AG10803 (cell line): ENCODE results near the gene CNNM3.
"Not testable (repeated sequence)": the region's sequence is repeated elsewhere in the genome, so short reads cannot be mapped to it uniquely, and the experiment has no call there.

Experiments
- DNase-seq: peaks from one replicate; pipeline ENCODE4 v3.0.0; 2010; ENCODE audit warnings: low read depth
- H3K4me3 ChIP-seq: 2 replicates; pipeline ENCODE4 v1.5.1; 2011; ENCODE audit warnings: mild to moderate bottlenecking, low read length, control low read depth
- TF ChIP-seq, protein P1 (sequence below): conservative IDR thresholded peaks from 2 replicates; pipeline ENCODE4 v1.5.1; 2011; ENCODE audit warnings: mild to moderate bottlenecking, low read length, control low read depth, inconsistent platforms

CNNM3 gene

DNA sequence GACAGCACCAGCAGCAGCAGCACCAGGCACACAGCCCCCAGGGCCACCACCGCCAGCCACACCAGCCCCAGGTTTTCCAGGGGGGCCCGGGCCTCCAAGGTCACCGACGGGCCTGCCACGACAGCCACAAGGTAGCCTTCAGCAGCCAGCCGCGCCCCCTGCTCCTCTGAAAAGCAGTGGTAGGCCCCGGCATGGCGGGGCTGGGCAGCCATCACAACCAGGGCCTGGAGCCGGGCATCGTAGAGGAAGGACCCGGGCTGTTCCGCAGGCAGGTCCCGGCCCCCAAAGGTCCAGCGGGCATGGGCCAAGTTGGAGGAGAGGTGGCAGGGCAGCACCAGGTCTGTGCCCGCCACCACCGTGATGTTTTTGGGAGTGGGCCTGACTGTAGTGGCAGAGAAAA is 45.0 kb downstream of the CNNM3 start:
- H3K4me3 ChIP-seq, result no peak overlapping the region
- TF ChIP-seq, protein P1, sequence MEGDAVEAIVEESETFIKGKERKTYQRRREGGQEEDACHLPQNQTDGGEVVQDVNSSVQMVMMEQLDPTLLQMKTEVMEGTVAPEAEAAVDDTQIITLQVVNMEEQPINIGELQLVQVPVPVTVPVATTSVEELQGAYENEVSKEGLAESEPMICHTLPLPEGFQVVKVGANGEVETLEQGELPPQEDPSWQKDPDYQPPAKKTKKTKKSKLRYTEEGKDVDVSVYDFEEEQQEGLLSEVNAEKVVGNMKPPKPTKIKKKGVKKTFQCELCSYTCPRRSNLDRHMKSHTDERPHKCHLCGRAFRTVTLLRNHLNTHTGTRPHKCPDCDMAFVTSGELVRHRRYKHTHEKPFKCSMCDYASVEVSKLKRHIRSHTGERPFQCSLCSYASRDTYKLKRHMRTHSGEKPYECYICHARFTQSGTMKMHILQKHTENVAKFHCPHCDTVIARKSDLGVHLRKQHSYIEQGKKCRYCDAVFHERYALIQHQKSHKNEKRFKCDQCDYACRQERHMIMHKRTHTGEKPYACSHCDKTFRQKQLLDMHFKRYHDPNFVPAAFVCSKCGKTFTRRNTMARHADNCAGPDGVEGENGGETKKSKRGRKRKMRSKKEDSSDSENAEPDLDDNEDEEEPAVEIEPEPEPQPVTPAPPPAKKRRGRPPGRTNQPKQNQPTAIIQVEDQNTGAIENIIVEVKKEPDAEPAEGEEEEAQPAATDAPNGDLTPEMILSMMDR, result no peak
- no peak for DNase-seq

DNA sequence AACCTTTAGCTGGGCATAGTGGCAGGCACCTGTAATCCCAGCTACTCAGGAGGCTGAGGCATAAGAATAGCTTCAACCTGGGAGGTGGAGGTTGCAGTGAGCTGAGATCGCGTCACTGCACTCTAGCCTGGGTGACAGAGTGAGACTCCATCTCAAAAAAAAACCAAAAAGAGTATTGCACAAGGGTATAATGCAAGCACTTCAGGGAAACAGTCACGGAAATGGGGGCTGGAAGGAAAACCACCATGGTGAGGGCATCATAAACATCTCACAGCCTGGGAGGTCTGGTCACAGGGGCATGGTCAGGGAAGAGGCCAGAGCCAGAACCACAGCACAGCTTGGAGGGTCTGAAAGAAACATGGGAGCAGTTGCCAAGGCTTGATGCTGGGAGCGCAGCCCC is 47.0 kb downstream of the CNNM3 start:
- not testable (repeated sequence) for H3K4me3 ChIP-seq, DNase-seq

DNA sequence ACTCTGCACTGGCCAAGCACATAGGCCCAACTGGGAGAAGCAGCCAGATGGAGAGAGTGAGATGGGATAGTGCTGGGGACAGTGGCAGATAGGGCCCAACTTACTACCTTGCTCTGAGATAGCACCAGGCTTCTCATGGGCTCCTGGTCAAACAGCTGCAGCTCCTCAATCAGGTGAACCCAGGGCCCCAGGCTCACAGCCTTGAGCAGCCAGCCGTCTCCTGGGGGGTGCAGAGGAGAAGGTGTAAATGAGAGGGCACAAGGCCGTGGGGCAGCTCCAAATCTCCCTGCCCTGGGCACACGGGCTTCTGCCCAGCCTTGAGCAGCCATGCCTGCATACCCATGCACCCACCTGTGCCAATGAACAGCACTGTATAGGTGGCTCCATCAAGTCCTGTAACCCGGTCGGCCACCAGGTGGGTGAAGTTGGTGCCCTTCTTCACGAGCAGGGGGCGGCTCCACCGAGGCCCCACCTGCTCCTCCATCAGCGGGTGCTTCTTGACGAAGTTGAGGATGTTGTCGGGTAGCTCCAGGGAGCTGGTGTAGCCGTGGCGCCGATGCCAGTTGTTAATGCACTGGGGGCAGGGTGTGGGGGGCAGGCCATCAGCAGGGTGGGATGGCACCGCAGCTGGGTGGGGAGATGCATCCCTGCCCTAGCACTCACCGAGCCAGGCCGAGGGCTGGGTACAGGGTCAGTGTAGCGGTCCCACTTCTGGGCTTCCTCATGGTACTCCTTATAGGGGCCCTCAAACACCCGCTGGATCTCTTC is 47.7 kb downstream of the CNNM3 start:
- no peak overlapping the region for H3K4me3 ChIP-seq
- DNase-seq, result no peak
- TF ChIP-seq, protein P1, result no peak

DNA sequence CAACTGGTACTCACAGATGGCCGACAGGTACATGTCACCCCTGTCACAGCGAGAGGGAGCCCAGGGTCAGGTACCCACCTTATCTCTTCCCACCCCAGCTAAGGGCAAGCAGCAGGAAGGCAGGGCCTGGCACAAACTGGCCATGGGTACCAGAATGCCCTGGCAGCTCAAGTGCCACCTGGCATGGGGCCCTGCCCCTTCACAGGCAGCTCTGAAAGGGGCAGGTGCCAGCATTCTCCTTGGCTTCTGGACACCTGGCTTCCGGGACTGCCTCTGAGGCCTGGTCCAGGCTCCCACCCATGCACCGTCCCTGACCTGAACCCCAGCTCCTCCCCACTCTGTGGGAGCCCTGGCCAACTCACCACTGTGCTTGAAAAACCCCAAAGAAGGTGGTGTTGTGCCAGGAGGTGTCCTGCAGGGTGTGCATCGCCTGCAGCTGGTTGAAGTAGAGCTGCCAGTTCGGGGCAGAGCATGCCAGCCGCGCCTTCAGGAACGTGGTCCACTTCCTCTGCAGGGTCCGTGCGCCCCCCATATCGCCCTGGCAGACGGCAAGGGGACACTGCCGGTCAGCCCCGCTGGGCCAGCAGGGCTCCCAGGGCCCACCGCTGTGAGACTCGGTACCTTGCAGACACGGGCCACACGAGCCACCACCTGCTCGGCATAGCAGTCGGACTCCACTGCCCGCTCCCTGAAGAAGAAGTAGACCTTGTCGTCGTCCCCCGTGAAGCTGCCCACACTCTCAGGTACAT is 48.4 kb downstream of the CNNM3 start:
- no peak overlapping the region for H3K4me3 ChIP-seq
- DNase-seq, result no peak
- TF ChIP-seq, protein P1, result no peak

DNA sequence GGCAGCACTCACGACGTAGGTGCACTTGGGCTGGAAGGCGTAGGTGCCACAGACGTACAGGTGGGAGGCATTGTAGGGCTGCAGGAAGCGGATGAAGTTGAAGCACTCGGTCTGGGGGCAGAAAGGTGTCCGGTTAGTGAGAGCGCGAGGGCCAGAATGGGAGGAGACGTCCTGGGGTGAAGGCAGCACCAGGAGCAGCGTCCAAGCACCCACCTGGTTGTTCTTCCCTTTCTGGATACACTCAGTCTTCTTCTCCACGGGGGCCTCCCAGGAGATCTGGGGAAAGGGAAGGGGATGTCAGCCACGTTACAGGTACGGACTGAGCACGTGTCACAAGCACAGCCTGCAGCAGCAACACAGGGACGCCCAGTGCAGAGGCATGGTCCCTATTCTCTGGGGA is 49.6 kb downstream of the CNNM3 start:
- H3K4me3 ChIP-seq, result no peak overlapping the region
- no peak for DNase-seq
- TF ChIP-seq, protein P1, result no peak

DNA sequence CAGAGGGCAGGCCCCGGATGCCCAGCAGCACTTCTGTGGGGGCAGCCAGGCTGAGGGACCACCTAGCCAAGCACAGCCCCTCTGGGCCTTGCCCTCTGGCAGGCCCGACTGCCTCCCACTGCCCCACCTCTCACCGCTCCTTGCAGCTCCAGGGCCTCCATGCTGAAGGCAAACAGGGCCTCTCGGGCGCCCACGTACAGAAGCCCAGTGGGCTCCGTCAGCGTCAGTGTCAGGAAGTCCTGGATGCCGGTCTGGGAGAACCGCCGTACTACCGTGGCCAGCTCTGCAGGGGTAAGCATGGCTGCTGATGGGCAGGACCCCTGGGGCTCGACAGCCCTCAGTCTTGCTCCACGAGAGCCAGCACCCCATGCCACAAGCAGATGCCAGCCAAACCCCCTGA is 50.1 kb downstream of the CNNM3 start:
- TF ChIP-seq, protein P1, result no peak
- no peak for DNase-seq
- no peak overlapping the region for H3K4me3 ChIP-seq

DNA sequence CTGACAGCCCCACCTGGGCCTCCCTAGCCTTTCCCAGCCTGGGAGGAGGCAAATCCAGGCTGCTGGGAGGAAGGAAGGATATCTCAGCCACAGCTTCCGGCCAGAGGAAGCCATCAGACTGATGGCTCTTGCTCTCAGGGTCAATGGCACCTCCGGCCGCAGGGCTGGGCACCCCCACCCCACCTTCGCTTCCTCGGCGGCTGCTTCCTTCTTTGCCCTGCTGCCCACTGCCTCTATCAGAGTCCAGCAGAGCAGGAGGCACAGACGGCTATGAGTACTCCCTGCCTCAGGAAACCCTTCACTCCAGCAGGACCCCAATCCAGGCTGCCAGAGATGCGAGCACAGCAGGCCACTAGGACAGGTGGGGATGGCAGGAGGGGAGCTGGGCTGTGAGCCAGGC is 50.5 kb downstream of the CNNM3 start:
- no peak for DNase-seq
- H3K4me3 ChIP-seq, result no peak overlapping the region
- TF ChIP-seq, protein P1, result no peak
